Measurements from ENCODE around the gene BCO2.

BCO2 gene

DNA sequence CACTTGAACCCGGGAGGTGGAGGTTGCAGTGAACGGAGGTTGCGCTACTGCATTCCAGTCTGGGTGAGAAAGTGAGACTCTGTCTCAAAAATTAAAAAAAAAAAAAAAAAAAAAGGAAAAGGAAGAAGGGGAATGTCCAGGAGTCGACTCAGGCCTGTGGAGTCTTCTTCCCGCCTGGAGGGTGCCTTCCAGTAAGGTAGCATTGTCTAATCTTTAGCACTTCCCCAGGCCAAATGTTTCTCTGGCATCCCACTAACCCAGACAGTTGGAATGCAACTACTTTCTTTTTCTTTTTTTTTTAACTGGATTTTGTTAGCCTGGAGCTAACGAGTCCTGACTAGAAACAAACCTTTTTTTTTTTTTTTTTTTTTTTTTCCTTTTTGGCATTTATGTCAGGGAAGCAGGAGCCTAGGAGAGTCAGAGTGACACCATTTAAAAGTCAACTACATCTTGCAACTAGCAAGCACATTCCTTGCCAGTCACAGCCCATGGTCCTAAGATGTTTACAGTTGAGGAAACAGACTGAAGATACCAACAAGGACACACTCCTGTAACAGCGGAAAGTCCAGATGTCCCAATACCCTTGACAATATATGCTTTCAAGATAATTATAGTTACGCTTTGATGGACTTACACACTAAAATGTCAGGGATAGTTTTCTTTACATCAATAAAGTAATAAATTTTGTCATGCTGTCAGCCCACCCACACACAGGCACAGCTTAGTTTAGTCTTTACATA is 74.7 kb downstream of the BCO2 start:
- DNase-seq (ENCODE audit: low read depth in 3 of 3), result no peak

GRCh38 chr11:112253605-112254242 is 78.4 kb downstream of the BCO2 start:
- no peak for DNase-seq (ENCODE audit: low read depth in 3 of 3)

DNA sequence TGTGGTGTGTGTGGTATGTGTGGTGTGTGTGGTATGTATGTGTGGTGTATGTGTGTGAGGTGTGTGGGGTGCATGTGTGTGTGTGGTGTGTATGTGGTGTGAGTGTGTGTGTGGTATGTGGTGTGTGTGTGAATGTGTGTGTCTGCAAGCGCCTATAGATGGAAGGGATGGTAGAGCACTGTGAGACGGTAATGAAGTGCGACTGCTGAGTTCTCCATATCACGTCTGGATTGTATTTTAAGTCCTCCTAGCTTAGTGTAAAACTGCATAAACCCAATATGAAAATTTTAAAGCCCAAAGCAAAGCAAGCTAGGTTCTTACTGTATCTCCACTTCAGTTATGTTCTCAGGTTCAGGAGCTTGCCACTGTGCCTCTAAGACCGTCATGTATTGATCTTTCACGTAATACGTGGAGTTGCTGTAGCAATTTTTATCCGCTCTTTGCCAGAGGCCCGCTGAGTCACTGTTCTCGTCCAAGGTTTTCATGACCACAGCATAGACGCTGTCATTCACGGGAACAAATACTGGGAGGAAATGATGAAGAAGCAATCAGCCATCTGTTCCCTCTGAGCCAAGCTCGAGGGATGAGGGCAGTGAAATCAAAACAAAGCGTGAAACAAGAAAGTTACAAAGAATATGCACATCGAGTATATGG is 79.9 kb downstream of the BCO2 start:
- DNase-seq (ENCODE audit: low read depth in 3 of 3), result no peak

DNA sequence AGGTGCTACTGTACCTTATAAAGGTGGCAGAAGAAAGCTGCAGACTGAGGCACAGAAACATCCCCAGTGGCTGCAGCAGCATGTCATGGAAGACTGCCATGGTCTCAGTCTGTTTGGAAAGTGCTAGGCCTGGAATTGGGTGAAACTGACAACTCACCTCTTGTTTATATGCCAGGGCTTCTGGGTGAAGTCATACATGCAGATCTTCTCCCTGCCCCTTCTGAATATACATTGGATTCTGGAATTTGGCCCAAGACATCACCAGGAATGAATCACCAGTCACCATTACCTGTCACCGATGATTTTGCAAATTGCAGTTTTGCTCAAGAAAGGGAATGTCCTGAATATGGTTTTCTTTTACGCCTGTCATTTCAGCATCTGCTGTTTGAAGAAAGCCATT is 85.2 kb downstream of the BCO2 start, which contains the start of gene PLET1:
PLET1 (minus strand) TSS at position 371 of the 400 bp plus-strand sequence; CDS start at position 100, 271 bp downstream.
- no peak for DNase-seq (ENCODE audit: low read depth in 3 of 3)

GRCh38 chr11:112265659-112266409 is 90.5 kb downstream of the BCO2 start:
- no peak for DNase-seq (ENCODE audit: low read depth in 3 of 3)

DNA sequence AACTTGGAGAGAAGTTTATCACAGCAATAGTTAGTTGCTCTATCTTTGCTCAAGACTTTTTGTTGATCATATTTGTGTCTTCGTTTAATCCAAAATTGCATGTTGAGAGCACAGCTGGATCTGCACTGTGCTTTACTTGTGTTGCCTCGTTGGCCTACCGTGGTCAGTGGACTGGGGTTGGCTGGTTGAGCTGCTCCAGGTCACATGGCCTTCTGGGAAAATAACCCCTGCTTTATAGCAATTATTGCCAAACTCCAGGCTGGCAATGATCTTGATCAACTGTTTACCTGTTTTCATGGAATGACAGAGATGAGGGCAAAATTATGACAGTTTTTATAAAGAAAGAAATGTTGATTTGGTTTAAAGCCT is 91.1 kb downstream of the BCO2 start:
- DNase-seq (ENCODE audit: low read depth in 3 of 3), result no peak

DNA sequence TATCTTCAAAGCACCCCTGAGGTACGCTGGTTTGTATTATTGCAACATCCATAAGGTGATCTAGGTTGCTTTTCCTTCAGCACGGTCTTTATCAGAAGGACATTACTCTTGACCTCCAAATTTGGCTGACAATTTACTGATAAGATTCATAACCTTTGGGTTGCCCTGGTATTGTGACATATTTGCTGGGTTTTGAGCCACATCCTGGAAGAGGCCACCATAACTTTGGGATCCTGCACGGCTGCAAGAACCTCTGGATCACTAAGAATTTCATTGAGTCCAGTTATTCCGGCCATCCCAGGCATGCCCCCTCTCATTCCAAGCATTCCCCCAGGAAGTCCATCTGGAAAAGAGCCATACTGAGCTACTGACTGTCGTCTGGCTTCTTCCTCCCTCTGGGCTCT is 91.9 kb downstream of the BCO2 start:
- DNase-seq (ENCODE audit: low read depth in 3 of 3), result no peak

DNA sequence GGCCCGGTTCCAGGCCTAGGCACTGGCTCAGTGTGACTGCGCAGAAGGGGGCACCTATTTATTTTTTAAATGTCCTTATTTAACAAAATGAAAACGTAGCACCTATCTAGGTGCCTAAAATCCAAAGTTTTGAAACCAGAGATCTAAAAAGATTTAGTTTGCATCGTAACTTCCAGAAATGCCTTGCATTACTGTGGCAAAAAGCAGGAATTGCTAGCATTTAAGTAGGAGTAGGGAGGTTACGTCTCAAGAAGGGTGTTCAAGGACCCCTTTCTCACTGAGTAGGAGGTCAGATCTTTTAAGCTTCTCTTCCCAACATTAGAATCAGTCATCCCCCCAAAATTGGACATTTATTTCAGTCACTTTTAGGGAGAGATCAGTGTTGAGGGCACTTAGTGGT is 93.1 kb downstream of the BCO2 start:
- no peak for DNase-seq (ENCODE audit: low read depth in 3 of 3)

Measured in stimulated activated CD4-positive, alpha-beta T cell treated with anti-CD3 and anti-CD28 coated beads, TNF-alpha, amount 100 ng/mL, for 4 hours (primary cell).